GM06990 (cell line): ENCODE results near the gene USP35.

ENCODE experiments used
- DNase-seq: peaks from one replicate; pipeline ENCODE4 v3.0.0-alpha.2; 2011; ENCODE audit not compliant: insufficient read length; ENCODE audit errors: extremely low read depth
- H3K27me3 ChIP-seq: replicated peaks from 2 replicates; pipeline ENCODE4 v1.6.0; 2011; ENCODE audit warnings: low read length; ENCODE audit not compliant: control insufficient read depth, insufficient read depth
- H3K36me3 ChIP-seq: 2 replicates; pipeline ENCODE4 v1.5.1; 2011; ENCODE audit warnings: low read length; ENCODE audit not compliant: control insufficient read depth, insufficient read depth
- H3K4me3 ChIP-seq: replicated peaks from 2 replicates; pipeline ENCODE4 v1.5.1; 2011; ENCODE audit warnings: low read depth, mild to moderate bottlenecking, control low read depth, low read length
- TF ChIP-seq, protein P1 (sequence below): IDR thresholded peaks from 2 replicates; pipeline ENCODE4 v1.5.1; 2011; ENCODE audit warnings: low read length, control low read depth, mild to moderate bottlenecking, inconsistent platforms; ENCODE audit not compliant: insufficient read depth, poor library complexity, severe bottlenecking

USP35 gene

DNA sequence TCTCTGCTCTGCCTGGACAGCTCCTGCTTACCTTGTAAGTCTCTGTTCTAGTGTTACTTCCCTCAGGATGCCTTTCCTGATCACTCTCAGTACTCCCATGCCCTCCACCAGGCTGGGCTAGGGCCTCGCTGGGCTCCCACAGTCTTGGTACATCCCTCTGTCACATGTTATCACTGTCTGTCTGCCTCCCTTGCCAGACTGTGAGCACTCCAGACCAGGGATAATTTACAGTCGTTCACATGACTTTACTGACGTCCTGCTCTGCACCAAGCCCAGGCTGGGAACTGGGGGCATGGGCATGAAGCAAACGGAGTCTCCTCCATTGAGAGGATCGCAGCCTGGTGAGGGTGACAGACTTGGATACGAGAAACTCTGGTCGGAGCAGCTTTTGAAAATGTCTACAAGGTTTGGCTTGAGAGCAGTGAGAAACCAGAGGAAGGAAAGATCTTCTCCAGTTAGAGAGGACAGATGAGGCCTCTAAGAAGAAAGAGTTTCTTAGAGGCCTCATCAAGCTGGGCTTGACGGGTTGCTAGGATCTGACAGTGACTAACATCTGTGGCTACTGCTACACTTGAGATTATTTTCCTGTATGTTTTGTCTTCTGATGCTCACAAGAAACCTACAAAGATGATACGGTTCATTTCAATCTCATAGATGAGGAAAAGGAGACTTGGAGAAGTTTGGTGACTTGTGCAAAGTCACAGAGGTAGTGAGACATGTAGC is 12.5 kb downstream of the USP35 start:
- TF ChIP-seq, protein P1, sequence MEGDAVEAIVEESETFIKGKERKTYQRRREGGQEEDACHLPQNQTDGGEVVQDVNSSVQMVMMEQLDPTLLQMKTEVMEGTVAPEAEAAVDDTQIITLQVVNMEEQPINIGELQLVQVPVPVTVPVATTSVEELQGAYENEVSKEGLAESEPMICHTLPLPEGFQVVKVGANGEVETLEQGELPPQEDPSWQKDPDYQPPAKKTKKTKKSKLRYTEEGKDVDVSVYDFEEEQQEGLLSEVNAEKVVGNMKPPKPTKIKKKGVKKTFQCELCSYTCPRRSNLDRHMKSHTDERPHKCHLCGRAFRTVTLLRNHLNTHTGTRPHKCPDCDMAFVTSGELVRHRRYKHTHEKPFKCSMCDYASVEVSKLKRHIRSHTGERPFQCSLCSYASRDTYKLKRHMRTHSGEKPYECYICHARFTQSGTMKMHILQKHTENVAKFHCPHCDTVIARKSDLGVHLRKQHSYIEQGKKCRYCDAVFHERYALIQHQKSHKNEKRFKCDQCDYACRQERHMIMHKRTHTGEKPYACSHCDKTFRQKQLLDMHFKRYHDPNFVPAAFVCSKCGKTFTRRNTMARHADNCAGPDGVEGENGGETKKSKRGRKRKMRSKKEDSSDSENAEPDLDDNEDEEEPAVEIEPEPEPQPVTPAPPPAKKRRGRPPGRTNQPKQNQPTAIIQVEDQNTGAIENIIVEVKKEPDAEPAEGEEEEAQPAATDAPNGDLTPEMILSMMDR, result no peak
- no peak overlapping the region for H3K4me3 ChIP-seq
- no peaks in the 10 kb centered on the region for H3K27me3 ChIP-seq
- peaks cover 9% of the 10 kb centered on the region for H3K36me3 ChIP-seq
- no peak for DNase-seq

DNA sequence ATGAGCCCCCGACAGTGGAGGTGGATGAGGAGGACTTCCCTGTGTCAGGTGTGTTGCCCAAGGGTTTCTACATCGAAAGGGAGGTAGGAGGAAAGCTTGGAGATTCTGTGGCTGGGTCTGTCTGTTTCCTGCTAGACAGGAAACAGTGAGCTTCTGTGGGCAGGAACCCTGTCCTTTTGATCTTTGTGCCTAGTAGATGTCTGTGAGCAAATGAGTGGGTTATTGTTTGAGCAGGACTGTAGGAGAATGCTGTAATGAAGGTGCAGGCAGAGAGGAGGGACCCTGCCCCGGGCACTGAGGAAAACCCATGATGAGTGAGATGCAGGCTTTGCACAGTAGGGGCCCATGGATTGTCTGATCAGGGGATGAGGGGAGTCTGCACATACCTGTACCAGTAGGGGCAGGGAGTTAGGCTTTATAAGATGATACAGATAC is 14.0 kb downstream of the USP35 start:
- TF ChIP-seq, protein P1, result no peak
- H3K27me3 ChIP-seq, result no peaks in the 10 kb centered on the region
- H3K36me3 ChIP-seq, result peaks cover 9% of the 10 kb centered on the region
- DNase-seq, result no peak
- no peak overlapping the region for H3K4me3 ChIP-seq

DNA sequence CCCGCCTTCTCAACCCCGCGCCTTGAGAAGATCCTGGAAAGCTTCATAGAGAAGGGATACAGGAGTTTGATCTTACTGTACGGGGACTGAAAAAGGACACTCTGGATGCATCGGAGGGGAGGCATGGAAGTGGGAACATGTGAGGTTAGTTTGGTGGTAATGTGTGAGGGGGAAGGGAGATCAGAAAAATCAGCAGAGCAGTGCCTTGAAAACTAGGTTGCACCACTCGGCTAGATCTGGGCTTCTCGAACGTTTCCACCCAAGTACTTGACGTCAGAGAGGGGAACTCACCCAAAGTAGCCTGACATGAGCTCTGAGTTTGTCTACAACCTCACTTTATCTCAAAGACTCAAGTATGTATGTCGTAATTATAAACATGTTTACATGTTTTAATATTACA is 14.5 kb downstream of the USP35 start:
- no peaks in the 10 kb centered on the region for H3K27me3 ChIP-seq
- H3K36me3 ChIP-seq, result peaks cover 9% of the 10 kb centered on the region
- no peak for DNase-seq
- H3K4me3 ChIP-seq, result no peak overlapping the region
- TF ChIP-seq, protein P1, result no peak

DNA sequence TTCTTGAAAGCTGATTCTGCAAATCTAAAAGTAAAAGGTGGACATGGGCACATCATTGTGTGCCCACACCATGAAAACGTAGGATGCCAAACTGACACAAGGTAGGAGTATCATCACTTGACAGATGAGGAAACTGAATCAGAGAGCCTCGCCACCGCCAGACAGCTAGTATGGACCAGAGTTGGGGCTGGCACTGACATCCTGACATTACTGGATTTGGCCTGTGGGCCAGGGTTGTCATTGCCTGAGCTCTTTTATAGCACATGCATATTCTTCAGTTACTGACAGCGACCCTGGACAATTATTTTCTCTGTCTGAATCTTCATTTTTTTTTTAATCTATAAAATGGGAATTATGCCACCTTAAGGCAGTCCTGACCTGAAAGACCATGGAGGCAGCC is 16.5 kb downstream of the USP35 start:
- Histone ChIP-seq H3K36me3 (peaks cover 9% of the 10 kb centered on the region), H3K27me3 (no peaks in the 10 kb centered on the region), H3K4me3 (no peak overlapping the region)
- TF ChIP-seq, protein P1, result no peak
- no peak for DNase-seq

DNA sequence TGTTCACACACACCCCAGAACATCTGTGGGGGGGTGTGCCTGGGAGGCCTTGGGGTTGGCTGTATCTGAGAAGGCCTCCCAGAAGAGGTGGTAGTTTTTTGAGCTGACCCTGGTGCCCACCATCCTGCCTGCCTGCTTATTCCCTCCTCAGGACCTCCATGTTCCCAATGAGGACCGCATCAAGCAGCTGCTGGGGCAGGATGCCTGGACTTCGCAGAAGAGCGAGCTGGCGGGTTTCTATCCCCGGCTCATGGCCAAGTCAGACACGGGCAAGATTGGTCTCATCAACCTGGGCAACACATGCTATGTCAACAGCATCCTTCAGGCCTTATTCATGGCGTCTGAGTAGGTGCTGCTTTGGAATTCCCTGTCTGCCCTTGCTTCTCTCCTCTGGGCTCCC is 17.0 kb downstream of the USP35 start:
- DNase-seq, result no peak
- no peaks in the 10 kb centered on the region for H3K27me3 ChIP-seq
- TF ChIP-seq, protein P1, result no peak
- H3K36me3 ChIP-seq, result peaks cover 7% of the 10 kb centered on the region
- H3K4me3 ChIP-seq, result no peak overlapping the region
